ENCODE data around the gene CASKIN2.
"Not testable (repeated sequence)": the region's sequence is repeated elsewhere in the genome, so short reads cannot be mapped to it uniquely, and the experiment has no call there.

The CASKIN2 gene

DNA sequence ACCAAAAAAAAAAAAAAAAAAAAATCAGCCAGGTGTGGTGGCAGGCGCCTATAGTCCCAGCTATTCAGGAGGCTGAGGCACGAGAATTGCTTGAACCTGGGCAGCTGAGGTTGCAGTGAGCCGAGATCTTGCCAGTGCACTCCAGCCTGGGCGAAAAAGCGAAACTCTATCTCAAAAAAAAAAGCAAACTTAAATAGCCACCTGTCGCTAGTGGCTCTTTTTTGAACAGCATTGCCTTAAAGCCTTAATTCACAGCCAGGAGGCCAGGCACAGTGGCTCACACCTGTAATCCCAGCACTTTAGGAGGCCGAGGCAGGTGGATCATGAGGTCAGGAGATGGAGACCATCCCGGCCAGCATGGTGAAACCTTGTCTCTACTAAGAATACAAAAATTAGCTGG is 5.1 kb upstream of the CASKIN2 start:
- not testable (repeated sequence) for H3K4me3 ChIP-seq (ENCODE audit: low read length in 2 of 2); H3K27ac ChIP-seq (ENCODE audit: low read depth in 2 of 2, low read length in 2 of 2); H3K27me3 ChIP-seq (ENCODE audit: control insufficient read depth in 2 of 2, insufficient read depth in 2 of 2, low read length in 2 of 2); H3K9me3 ChIP-seq (ENCODE audit: control insufficient read depth in 2 of 2, low read length in 2 of 2); H3K9ac ChIP-seq (ENCODE audit: low read depth in 1 of 2, low read length in 2 of 2)
- Histone ChIP-seq H3K4me1 (ENCODE audit: control insufficient read depth in 2 of 2, insufficient read depth in 2 of 2, low read length in 2 of 2) (peaks cover 18 to 23% of the 10 kb centered on the region in 2 donors), H3K36me3 (ENCODE audit: control insufficient read depth in 2 of 2, insufficient read depth in 2 of 2, low read length in 2 of 2) (peaks cover 13 to 16% of the 10 kb centered on the region in 2 donors)

DNA sequence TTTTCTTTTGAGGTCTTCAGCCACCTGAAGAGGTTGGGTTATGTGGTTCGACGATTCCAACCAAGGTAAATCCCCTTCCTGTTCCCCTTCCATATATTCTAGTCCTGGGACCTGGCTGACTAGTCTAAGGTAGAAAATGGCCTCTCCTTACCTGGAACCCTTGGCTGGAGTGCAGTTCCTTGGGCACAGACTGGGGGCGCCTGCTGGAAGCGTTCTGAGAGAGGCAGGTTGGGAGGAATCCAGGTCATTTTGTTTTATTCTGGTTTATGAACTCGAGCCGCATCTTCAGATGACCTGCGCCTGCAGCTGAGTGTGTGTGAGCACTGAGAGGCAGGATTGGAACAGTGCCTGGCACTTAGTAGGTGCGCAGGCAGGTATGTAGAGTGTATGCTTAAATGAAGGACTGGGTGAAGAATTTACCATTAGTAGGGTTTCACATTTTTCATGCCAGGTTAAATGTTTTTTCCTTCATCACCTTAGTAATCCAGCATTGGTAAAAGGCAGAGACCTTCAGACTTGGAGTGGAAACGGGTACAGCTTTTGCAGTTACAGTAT is 3.7 kb upstream of the CASKIN2 start:
- Histone ChIP-seq H3K27me3 (ENCODE audit: control insufficient read depth in 2 of 2, insufficient read depth in 2 of 2, low read length in 2 of 2) (no peaks in the 10 kb centered on the region), H3K4me3 (ENCODE audit: low read length in 2 of 2) (no peak overlapping the region), H3K9me3 (ENCODE audit: control insufficient read depth in 2 of 2, low read length in 2 of 2) (no peaks in the 10 kb centered on the region), H3K9ac (ENCODE audit: low read depth in 1 of 2, low read length in 2 of 2) (no peak overlapping the region), H3K4me1 (ENCODE audit: control insufficient read depth in 2 of 2, insufficient read depth in 2 of 2, low read length in 2 of 2) (peaks cover 19 to 21% of the 10 kb centered on the region in 2 donors), H3K36me3 (ENCODE audit: control insufficient read depth in 2 of 2, insufficient read depth in 2 of 2, low read length in 2 of 2) (peaks cover 13 to 16% of the 10 kb centered on the region in 2 donors), H3K27ac (ENCODE audit: low read depth in 2 of 2, low read length in 2 of 2) (peak overlapping the region in 1 of 2 donors; percentile 52)

DNA sequence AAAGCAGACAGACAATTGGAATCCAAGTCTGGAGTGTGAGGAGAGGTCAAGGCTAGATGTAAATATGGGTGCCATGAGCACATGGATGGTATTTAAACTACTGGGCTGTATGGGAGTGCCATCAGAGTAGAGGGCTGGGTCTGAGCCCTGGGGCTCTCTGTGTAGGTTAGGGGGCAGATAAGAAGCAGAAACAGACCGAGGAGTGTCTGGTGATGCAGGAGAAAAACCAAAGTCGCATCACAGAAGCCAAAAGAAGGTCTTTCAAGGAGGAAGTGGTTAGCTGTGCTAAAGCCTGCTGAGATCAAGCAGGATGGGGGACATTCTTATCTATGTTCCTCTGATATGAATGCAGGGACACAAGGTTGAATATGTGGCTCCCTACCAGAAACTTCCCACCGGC is 2.9 kb upstream of the CASKIN2 start:
- no peaks in the 10 kb centered on the region for H3K27me3 ChIP-seq (ENCODE audit: control insufficient read depth in 2 of 2, insufficient read depth in 2 of 2, low read length in 2 of 2)
- H3K4me1 ChIP-seq (ENCODE audit: control insufficient read depth in 2 of 2, insufficient read depth in 2 of 2, low read length in 2 of 2): peaks cover 19 to 24% of the 10 kb centered on the region in 2 donors
- H3K9ac ChIP-seq (ENCODE audit: low read depth in 1 of 2, low read length in 2 of 2): peak overlapping the region in 1 of 2 donors; percentile 10
- peak overlapping the region in 1 of 2 donors; percentile 87 for H3K4me3 ChIP-seq (ENCODE audit: low read length in 2 of 2)
- peak overlapping the region; percentile 31 to 52 for H3K27ac ChIP-seq (ENCODE audit: low read depth in 2 of 2, low read length in 2 of 2)
- H3K36me3 ChIP-seq (ENCODE audit: control insufficient read depth in 2 of 2, insufficient read depth in 2 of 2, low read length in 2 of 2): peaks cover 15 to 17% of the 10 kb centered on the region in 2 donors
- no peaks in the 10 kb centered on the region for H3K9me3 ChIP-seq (ENCODE audit: control insufficient read depth in 2 of 2, low read length in 2 of 2)

DNA sequence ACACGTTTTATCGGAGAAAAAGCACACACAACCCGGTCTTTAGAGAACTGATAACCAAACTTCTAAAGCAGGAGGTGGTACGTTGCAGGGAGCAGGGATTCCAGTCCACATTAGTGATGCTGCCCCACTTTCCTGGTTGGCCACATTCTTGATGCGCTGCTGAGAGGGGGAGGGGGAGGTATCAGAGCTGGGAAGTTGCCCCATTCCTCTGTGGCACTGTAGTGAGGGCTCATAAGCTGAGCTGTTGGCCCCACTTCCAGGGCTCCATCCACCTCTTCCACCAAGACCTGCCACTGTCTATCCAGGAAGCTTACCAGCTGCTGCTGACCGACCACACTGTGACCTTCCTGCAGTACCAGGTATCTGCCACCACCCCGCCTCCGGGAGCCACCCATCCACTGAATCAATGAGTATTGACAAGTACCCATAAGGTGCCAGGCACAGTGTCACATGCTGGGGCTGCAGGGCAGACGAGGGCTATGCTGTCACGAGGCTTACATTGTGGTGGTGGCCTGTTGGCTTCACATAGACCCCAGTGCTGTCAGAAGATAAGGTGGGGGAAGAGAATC is 2.0 kb upstream of the CASKIN2 start:
- H3K9ac ChIP-seq (ENCODE audit: low read depth in 1 of 2, low read length in 2 of 2): peak overlapping the region; percentile 70 to 74
- H3K36me3 ChIP-seq (ENCODE audit: control insufficient read depth in 2 of 2, insufficient read depth in 2 of 2, low read length in 2 of 2): peaks cover 12 to 17% of the 10 kb centered on the region in 2 donors
- no peaks in the 10 kb centered on the region for H3K27me3 ChIP-seq (ENCODE audit: control insufficient read depth in 2 of 2, insufficient read depth in 2 of 2, low read length in 2 of 2)
- peaks cover 24 to 25% of the 10 kb centered on the region in 2 donors for H3K4me1 ChIP-seq (ENCODE audit: control insufficient read depth in 2 of 2, insufficient read depth in 2 of 2, low read length in 2 of 2)
- H3K9me3 ChIP-seq (ENCODE audit: control insufficient read depth in 2 of 2, low read length in 2 of 2): no peaks in the 10 kb centered on the region
- H3K4me3 ChIP-seq (ENCODE audit: low read length in 2 of 2): peak overlapping the region; percentile 72 to 87
- H3K27ac ChIP-seq (ENCODE audit: low read depth in 2 of 2, low read length in 2 of 2): peak overlapping the region; percentile 46 to 67

DNA sequence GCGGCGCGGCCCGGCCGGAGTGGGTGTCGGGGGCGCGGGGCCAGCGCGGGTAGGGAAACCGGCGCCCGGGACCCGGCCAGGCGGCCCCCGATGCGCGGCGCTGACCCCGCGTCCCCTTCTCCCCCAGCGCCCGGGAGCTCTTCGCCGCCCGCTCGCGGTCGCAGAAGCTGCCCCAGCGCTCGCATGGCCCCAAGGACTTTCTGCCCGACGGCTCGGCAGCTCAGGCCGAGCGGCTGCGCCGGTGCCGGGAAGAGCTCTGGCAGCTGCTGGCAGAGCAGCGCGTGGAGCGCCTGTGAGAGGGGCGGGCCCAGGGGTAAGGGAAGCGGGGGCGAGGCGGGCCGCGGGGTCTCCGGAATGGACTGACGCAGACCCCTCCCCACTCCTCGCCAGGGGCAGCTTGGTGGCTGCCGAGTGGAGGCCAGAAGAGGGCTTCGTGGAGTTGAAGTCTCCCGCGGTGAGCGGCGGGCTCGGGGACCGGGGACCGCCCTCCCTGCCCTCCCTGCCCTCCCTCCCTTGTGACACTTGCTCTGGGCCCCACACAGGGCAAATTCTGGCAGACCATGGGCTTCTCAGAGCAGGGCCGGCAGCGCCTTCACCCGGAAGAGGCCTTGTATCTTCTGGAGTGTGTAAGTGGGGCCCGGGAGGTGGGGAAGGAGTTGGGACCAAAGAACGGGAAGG is 1.4 kb upstream of the CASKIN2 start:
- Histone ChIP-seq H3K27me3 (ENCODE audit: control insufficient read depth in 2 of 2, insufficient read depth in 2 of 2, low read length in 2 of 2) (no peaks in the 10 kb centered on the region), H3K27ac (ENCODE audit: low read depth in 2 of 2, low read length in 2 of 2) (peak overlapping the region; percentile 46 to 67), H3K4me1 (ENCODE audit: control insufficient read depth in 2 of 2, insufficient read depth in 2 of 2, low read length in 2 of 2) (peaks cover 27 to 32% of the 10 kb centered on the region in 2 donors), H3K9ac (ENCODE audit: low read depth in 1 of 2, low read length in 2 of 2) (peak overlapping the region; percentile 70 to 74), H3K9me3 (ENCODE audit: control insufficient read depth in 2 of 2, low read length in 2 of 2) (no peaks in the 10 kb centered on the region), H3K36me3 (ENCODE audit: control insufficient read depth in 2 of 2, insufficient read depth in 2 of 2, low read length in 2 of 2) (peaks cover 15 to 17% of the 10 kb centered on the region in 2 donors), H3K4me3 (ENCODE audit: low read length in 2 of 2) (peak overlapping the region; percentile 72 to 87)

DNA sequence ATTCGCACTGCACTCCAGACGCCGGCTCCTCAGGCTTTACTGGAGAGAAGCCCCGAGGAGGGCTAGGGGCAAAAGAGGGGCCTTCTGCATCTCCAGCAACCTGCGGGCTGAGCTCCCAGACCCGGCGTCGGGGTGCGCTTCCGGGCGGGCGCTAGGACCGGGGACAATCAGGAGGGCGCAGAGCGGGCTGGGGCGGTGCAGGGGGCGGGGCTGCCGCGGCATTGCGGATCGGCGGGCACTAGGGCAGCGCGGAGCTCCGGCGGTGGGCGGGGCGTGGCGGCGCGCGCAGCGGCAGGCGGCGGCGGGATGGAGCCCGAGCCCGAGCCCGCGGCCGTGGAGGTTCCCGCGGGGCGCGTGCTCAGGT is 900 bp upstream of the CASKIN2 start, which contains the start of gene TSEN54:
Gene TSEN54 (plus strand): TSS at position 274 of the 364 bp plus-strand sequence. CDS start 33 bp downstream, at position 307.
- Histone ChIP-seq H3K9ac (ENCODE audit: low read depth in 1 of 2, low read length in 2 of 2) (peak within 1 kb of the TSS; percentile 74 to 79), H3K36me3 (ENCODE audit: control insufficient read depth in 2 of 2, insufficient read depth in 2 of 2, low read length in 2 of 2) (peaks cover 12% of the 10 kb centered on the region in 2 donors), H3K27ac (ENCODE audit: low read depth in 2 of 2, low read length in 2 of 2) (peak within 1 kb of the TSS; percentile 75 to 91), H3K27me3 (ENCODE audit: control insufficient read depth in 2 of 2, insufficient read depth in 2 of 2, low read length in 2 of 2) (no peaks in the 10 kb centered on the region), H3K4me3 (ENCODE audit: low read length in 2 of 2) (peak within 1 kb of the TSS; percentile 72 to 87), H3K9me3 (ENCODE audit: control insufficient read depth in 2 of 2, low read length in 2 of 2) (no peaks in the 10 kb centered on the region), H3K4me1 (ENCODE audit: control insufficient read depth in 2 of 2, insufficient read depth in 2 of 2, low read length in 2 of 2) (peaks cover 29 to 37% of the 10 kb centered on the region in 2 donors)

DNA sequence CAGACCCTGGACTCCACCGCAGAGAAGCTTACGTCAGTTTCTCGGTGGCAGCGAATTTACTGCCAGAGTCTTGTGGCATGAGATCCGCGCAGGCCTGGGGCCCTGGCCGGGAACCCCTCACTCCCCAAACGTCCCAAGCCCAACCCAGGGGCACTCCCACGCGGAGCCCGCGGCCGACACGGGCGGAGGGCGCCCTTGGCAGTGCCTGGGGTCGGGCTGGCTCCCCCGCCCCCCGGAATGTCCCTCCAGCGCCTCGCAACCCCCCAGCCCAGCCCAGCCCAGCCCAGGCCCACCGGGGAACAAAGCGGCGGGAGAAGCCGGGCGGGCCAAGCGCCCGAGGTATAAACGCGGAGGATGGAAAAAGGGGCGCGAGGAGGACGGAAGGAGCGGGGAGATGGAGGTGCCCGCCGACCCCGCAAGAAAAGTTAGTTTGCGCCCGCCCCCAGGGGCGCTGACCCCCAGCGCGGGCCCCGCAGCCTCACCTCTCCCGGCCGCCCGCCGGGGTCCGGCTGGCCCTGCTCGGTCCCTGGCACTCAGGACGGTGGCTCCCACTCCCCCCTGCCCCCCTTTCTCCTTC is 330 bp downstream of the CASKIN2 start:
- H3K4me1 ChIP-seq (ENCODE audit: control insufficient read depth in 2 of 2, insufficient read depth in 2 of 2, low read length in 2 of 2): peaks cover 29 to 37% of the 10 kb centered on the region in 2 donors
- peaks cover 10 to 11% of the 10 kb centered on the region in 2 donors for H3K36me3 ChIP-seq (ENCODE audit: control insufficient read depth in 2 of 2, insufficient read depth in 2 of 2, low read length in 2 of 2)
- H3K9ac ChIP-seq (ENCODE audit: low read depth in 1 of 2, low read length in 2 of 2): peak overlapping the region; percentile 70 to 79
- no peaks in the 10 kb centered on the region for H3K9me3 ChIP-seq (ENCODE audit: control insufficient read depth in 2 of 2, low read length in 2 of 2)
- H3K4me3 ChIP-seq (ENCODE audit: low read length in 2 of 2): peak overlapping the region; percentile 69 to 74
- peak overlapping the region; percentile 58 to 91 for H3K27ac ChIP-seq (ENCODE audit: low read depth in 2 of 2, low read length in 2 of 2)
- H3K27me3 ChIP-seq (ENCODE audit: control insufficient read depth in 2 of 2, insufficient read depth in 2 of 2, low read length in 2 of 2): no peaks in the 10 kb centered on the region

DNA sequence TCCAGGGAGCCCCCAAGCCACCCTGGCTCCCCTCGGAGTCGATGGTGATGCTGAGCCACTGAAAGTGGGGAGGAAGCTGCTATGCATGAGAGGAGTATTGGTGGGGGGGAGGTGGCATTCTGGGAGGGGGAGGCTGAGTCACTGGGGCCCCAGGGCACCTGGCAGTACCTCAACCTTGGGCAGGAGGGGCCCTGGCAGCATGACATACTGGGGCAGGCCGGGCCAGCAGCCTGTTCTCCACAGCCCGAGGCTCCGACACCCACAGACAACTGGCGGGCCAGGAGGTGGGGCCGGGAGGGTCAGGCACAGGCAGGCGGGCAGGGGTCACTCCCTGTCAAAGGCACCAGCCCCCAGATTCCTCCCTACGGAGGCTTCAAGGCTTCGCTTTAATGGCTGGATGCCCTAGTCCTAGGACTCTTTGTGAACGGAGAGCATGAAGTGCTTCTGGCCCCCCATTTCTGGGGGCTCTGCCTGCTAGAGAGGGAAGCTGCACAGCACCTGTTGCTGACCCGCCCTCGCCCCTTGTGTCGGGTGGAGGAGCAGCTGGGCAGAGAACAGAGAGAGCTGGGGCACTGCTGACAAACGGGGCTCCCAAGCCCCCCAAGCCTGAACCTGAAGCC is 928 bp downstream of the CASKIN2 start:
- Histone ChIP-seq H3K27ac (ENCODE audit: low read depth in 2 of 2, low read length in 2 of 2) (peak overlapping the region; percentile 58 to 91), H3K9me3 (ENCODE audit: control insufficient read depth in 2 of 2, low read length in 2 of 2) (no peaks in the 10 kb centered on the region), H3K4me1 (ENCODE audit: control insufficient read depth in 2 of 2, insufficient read depth in 2 of 2, low read length in 2 of 2) (peaks cover 30 to 40% of the 10 kb centered on the region in 2 donors), H3K27me3 (ENCODE audit: control insufficient read depth in 2 of 2, insufficient read depth in 2 of 2, low read length in 2 of 2) (no peaks in the 10 kb centered on the region), H3K9ac (ENCODE audit: low read depth in 1 of 2, low read length in 2 of 2) (peak overlapping the region; percentile 70 to 79), H3K4me3 (ENCODE audit: low read length in 2 of 2) (peak overlapping the region; percentile 69 to 74), H3K36me3 (ENCODE audit: control insufficient read depth in 2 of 2, insufficient read depth in 2 of 2, low read length in 2 of 2) (peaks cover 6 to 10% of the 10 kb centered on the region in 2 donors)

DNA sequence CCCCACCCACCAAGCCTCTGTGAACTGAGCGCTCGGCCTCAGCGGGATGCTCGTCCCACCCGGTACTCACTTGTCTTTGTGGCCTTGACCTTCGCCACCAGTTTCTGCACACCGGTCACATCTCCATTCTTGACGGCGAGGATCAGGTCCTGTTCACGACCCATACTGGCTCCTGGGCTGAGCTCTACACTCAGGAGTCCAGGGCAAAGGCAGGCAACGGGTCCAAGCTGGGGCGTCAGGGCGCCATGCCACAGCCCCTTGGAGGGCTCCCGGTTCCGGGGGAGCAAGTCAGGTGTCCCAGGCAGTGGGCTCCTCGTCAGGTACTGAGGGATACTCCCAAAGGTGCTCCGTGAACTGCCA is 1.7 kb downstream of the CASKIN2 start:
- Histone ChIP-seq H3K9ac (ENCODE audit: low read depth in 1 of 2, low read length in 2 of 2) (peak overlapping the region in 1 of 2 donors; percentile 13), H3K27me3 (ENCODE audit: control insufficient read depth in 2 of 2, insufficient read depth in 2 of 2, low read length in 2 of 2) (no peaks in the 10 kb centered on the region), H3K9me3 (ENCODE audit: control insufficient read depth in 2 of 2, low read length in 2 of 2) (no peaks in the 10 kb centered on the region), H3K4me3 (ENCODE audit: low read length in 2 of 2) (peak overlapping the region in 1 of 2 donors; percentile 69), H3K27ac (ENCODE audit: low read depth in 2 of 2, low read length in 2 of 2) (no peak overlapping the region), H3K4me1 (ENCODE audit: control insufficient read depth in 2 of 2, insufficient read depth in 2 of 2, low read length in 2 of 2) (peaks cover 32 to 44% of the 10 kb centered on the region in 2 donors), H3K36me3 (ENCODE audit: control insufficient read depth in 2 of 2, insufficient read depth in 2 of 2, low read length in 2 of 2) (peaks cover 3% of the 10 kb centered on the region in 2 donors)
